ENCODE measurements around the gene STEAP3.

DNA sequence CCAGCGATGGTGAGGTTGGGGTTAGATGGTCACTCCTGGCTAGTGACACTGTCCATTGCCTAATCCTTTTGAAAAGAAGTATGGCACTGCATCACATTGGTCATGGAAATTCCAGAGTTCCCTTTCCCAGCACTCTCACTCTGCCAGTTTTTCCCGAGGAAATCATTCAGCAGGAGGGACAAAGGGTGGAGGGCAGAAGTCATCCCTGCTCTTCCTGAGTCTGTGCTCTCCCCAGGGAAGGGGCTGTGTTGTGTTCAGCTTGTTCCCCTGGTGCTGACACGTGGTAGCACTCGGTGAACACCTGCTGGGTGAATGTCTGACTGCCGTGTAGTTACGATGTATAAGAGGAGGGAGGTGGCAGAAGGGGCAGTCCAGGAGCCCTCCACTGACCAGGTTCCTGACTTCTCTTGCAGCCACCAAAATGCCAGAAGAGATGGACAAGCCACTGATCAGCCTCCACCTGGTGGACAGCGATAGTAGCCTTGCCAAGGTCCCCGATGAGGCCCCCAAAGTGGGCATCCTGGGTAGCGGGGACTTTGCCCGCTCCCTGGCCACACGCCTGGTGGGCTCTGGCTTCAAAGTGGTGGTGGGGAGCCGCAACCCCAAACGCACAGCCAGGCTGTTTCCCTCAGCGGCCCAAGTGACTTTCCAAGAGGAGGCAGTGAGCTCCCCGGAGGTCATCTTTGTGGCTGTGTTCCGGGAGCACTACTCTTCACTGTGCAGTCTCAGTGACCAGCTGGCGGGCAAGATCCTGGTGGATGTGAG, 21.6 kb downstream of the STEAP3 start:
- TF ChIP-seq CTCF (IDR thresholded peaks at IDR 0.05; ENCODE audit: low read depth, low read length) = no peak
- TF ChIP-seq EZH2phosphoT487 (IDR thresholded peaks at IDR 0.05; ENCODE audit: low read depth) = no peak
